Measurements from ENCODE around the gene SUPV3L1. TPM values are rescaled to one million over a fixed set of nuclear protein-coding genes. Genes with fewer than 3 reads are reported as not detected.
A peak's percentile ranks its signal among the peaks of the same experiment; 100 is the strongest.
"Not testable (repeated sequence)": the region's sequence is repeated elsewhere in the genome, so short reads cannot be mapped to it uniquely, and the experiment has no call there.

Gene SUPV3L1
- total RNA-seq (2014; rRNA removed; shearing (Covaris generic)) = 22.0 and 26.1 TPM in 2 replicates

DNA sequence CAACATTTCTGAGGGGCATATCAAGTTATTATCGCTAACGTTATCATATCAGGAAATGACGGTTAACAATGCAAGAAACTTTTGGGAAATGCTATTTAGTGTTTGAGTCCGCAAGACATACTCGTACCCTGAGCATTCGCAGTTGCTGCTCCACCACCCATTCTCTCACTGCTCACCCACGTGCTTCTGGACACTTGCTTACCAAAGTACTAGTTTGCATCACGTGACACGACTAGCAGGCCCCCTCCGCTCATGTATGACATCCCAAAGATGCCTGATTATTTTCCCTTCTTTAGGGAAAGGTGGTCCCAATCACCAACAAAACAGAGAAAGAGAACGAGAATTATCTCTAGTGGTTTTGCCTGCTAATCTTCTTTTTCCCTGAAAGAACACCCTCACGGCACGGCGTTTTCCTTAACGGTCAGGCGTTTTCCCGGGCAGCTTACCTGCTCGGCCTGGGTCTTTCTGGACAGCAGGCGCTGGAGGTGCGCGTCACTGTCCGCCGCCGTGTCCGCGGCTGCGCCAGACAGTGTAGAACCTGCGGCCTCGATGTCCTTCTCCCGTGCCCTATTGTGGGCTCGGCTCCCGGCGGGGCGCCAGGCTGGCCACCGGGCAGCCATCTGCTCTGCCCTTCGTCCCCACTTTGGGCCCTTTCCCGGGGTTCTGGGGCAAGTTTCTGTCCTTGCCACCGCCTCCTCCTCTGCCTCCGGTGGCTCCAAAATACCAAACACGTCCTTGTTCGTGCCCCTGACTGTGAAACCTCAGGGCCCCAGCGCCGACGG lies at the start of gene SUPV3L1:
Gene SUPV3L1 (plus strand): TSS at position 492 of the 782 bp plus-strand sequence. CDS start 58 bp downstream, at position 550.
- Histone ChIP-seq H3K27ac (peak within 1 kb of the TSS; percentile 99), H3K4me3 (peak within 1 kb of the TSS; percentile 90), H3K9me3 (replicated peaks) (no peaks in the 10 kb centered on the region), H3K4me1 (replicated peaks) (peaks cover 12% of the 10 kb centered on the region), H3K36me3 (peaks cover 27% of the 10 kb centered on the region), H3K27me3 (replicated peaks) (no peaks in the 10 kb centered on the region)
- DNase-seq (ENCODE audit: low read depth in 1 of 2, low spot score in 2 of 2) = peak; percentile 96 to 99

GRCh38 chr10:69130251-69130650 lies 49.8 kb upstream of the SUPV3L1 start:
- H3K36me3 ChIP-seq = peaks cover 10% of the 10 kb centered on the region; the same call in 1 of the 2 replicates
- H3K27me3 ChIP-seq (replicated peaks) = no peaks in the 10 kb centered on the region
- H3K4me3 ChIP-seq = no peak overlapping the region
- H3K27ac ChIP-seq = no peak overlapping the region
- DNase-seq (ENCODE audit: low read depth in 1 of 2, low spot score in 2 of 2) = no peak
- no peaks in the 10 kb centered on the region for H3K9me3 ChIP-seq (replicated peaks)
- peaks cover 9% of the 10 kb centered on the region for H3K4me1 ChIP-seq (replicated peaks)

DNA sequence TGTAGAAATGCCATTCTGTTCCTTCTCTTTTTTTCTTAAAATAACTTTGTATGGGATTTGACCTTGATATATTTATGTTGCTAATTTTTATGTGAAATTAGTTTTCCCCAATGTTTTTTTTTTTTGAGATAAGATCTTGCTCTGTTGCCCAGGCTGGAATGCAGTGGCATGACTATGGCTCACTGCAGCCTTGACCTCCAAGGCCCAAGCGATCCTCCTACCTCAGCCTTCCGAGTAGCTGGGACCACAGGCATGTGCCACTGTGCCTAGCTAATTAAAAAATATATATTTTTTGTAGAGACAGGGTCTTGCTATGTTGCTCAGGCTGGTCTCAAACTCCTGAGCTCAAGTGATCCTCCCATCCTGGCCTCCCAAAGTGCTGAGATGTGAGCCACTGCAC lies 40.1 kb upstream of the SUPV3L1 start:
- no peaks in the 10 kb centered on the region for H3K27me3 ChIP-seq (replicated peaks)
- H3K27ac ChIP-seq = no peak overlapping the region
- no peak overlapping the region for H3K4me3 ChIP-seq
- H3K4me1 ChIP-seq (replicated peaks) = no peaks in the 10 kb centered on the region
- H3K9me3 ChIP-seq (replicated peaks) = no peaks in the 10 kb centered on the region
- H3K36me3 ChIP-seq = peaks cover 17% of the 10 kb centered on the region; the same call in 1 of the 2 replicates
- DNase-seq (ENCODE audit: low read depth in 1 of 2, low spot score in 2 of 2) = no peak

GRCh38 chr10:69141304-69141703 lies 38.7 kb upstream of the SUPV3L1 start:
- Histone ChIP-seq H3K9me3 (replicated peaks) (no peaks in the 10 kb centered on the region), H3K27ac (no peak overlapping the region), H3K27me3 (replicated peaks) (no peaks in the 10 kb centered on the region), H3K4me1 (replicated peaks) (no peaks in the 10 kb centered on the region), H3K36me3 (peaks cover 14% of the 10 kb centered on the region; the same call in 1 of the 2 replicates), H3K4me3 (no peak overlapping the region)
- no peak for DNase-seq (ENCODE audit: low read depth in 1 of 2, low spot score in 2 of 2)

- not testable (repeated sequence) for H3K4me1 ChIP-seq (replicated peaks); DNase-seq (ENCODE audit: low read depth in 1 of 2, low spot score in 2 of 2); H3K27me3 ChIP-seq (replicated peaks); H3K9me3 ChIP-seq (replicated peaks); H3K27ac ChIP-seq; H3K4me3 ChIP-seq
- H3K36me3 ChIP-seq = peaks cover 12% of the 10 kb centered on the region; the same call in 1 of the 2 replicates
Measured at GRCh38 chr10:69142074-69142473, 38.0 kb upstream of the SUPV3L1 start.

GRCh38 chr10:69142983-69143382 lies 37.1 kb upstream of the SUPV3L1 start:
- Histone ChIP-seq H3K4me1 (replicated peaks) (no peaks in the 10 kb centered on the region), H3K36me3 (peaks cover 6% of the 10 kb centered on the region; the same call in 1 of the 2 replicates), H3K27ac (no peak overlapping the region), H3K4me3 (no peak overlapping the region), H3K27me3 (replicated peaks) (no peaks in the 10 kb centered on the region), H3K9me3 (replicated peaks) (no peaks in the 10 kb centered on the region)
- DNase-seq (ENCODE audit: low read depth in 1 of 2, low spot score in 2 of 2) = no peak

- Histone ChIP-seq H3K27ac (no peak overlapping the region), H3K27me3 (replicated peaks) (no peaks in the 10 kb centered on the region), H3K4me3 (no peak overlapping the region), H3K9me3 (replicated peaks) (no peaks in the 10 kb centered on the region), H3K36me3 (0 out of 2 replicates have a peak, but pooled peaks cover 3% of the 10 kb centered on the region), H3K4me1 (replicated peaks) (no peaks in the 10 kb centered on the region)
- no peak for DNase-seq (ENCODE audit: low read depth in 1 of 2, low spot score in 2 of 2)
Measured at GRCh38 chr10:69145329-69145728, 34.7 kb upstream of the SUPV3L1 start.

DNA sequence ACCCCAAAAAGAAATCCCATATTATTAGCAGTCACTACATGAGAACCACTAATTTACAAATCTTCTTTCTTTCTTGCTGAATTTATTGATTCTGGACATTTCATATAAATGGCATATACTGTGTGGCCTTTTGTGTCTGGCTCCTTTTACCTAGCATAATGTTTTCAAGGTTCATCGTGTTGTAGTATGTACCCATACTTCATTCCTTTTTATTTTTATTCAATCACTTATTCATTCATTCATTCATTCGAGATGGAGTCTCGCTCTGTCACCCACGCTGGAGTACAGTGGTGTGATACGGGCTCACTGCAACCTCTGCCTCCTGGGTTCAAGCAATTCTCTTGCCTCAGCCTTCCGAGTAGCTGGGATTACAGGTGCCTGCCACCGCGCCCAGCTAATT lies 34.2 kb upstream of the SUPV3L1 start:
- H3K4me3 ChIP-seq = no peak overlapping the region
- DNase-seq (ENCODE audit: low read depth in 1 of 2, low spot score in 2 of 2) = no peak
- no peaks in the 10 kb centered on the region for H3K27me3 ChIP-seq (replicated peaks)
- 0 out of 2 replicates have a peak, but pooled peaks cover 3% of the 10 kb centered on the region for H3K36me3 ChIP-seq
- no peaks in the 10 kb centered on the region for H3K9me3 ChIP-seq (replicated peaks)
- no peak overlapping the region for H3K27ac ChIP-seq
- H3K4me1 ChIP-seq (replicated peaks) = no peaks in the 10 kb centered on the region

GRCh38 chr10:69146759-69147158 lies 33.3 kb upstream of the SUPV3L1 start:
- H3K9me3 ChIP-seq (replicated peaks) = no peaks in the 10 kb centered on the region

GRCh38 chr10:69151984-69152383 lies 28.1 kb upstream of the SUPV3L1 start:
- Histone ChIP-seq H3K27me3 (replicated peaks) (no peaks in the 10 kb centered on the region), H3K4me3 (no peak overlapping the region), H3K9me3 (replicated peaks) (0 out of 2 replicates have a peak, but pooled peaks cover 2% of the 10 kb centered on the region), H3K4me1 (replicated peaks) (no peaks in the 10 kb centered on the region), H3K27ac (no peak overlapping the region), H3K36me3 (peaks cover 3% of the 10 kb centered on the region)
- no peak for DNase-seq (ENCODE audit: low read depth in 1 of 2, low spot score in 2 of 2)

More at GRCh38 chr10:69146759-69147158, 33.3 kb upstream of the SUPV3L1 start:
- H3K27me3 ChIP-seq (replicated peaks) = no peaks in the 10 kb centered on the region
- DNase-seq (ENCODE audit: low read depth in 1 of 2, low spot score in 2 of 2) = no peak
- no peaks in the 10 kb centered on the region for H3K4me1 ChIP-seq (replicated peaks)
- H3K27ac ChIP-seq = no peak overlapping the region
- H3K36me3 ChIP-seq = 0 out of 2 replicates have a peak, but pooled peaks cover 3% of the 10 kb centered on the region
- no peak overlapping the region for H3K4me3 ChIP-seq

DNA sequence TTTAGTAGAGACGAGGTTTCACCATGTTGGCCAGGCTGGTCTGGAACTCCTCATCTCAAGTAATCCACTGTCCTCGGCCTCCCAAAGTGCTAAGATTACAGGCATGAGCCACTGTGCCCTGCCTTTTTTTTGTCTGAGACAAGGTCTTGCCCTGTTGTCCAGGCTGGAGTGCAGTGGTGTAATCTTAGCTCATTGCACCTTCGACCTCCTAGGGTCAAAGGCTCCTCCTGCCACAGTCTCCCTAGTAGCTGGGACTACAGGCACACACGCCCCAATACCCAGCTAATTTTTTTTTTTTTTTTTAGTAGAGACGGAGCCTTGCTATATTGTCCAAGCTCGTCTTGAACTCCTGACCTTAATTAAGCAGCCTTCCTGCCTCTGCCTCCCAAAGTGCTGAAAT lies 26.8 kb upstream of the SUPV3L1 start:
- Histone ChIP-seq H3K4me3 (no peak overlapping the region), H3K27ac (no peak overlapping the region), H3K27me3 (replicated peaks) (no peaks in the 10 kb centered on the region), H3K9me3 (replicated peaks) (0 out of 2 replicates have a peak, but pooled peaks cover 2% of the 10 kb centered on the region), H3K4me1 (replicated peaks) (no peaks in the 10 kb centered on the region), H3K36me3 (peaks cover 15% of the 10 kb centered on the region)
- DNase-seq (ENCODE audit: low read depth in 1 of 2, low spot score in 2 of 2) = no peak

GRCh38 chr10:69160809-69161241 lies 19.2 kb upstream of the SUPV3L1 start:
- no peak overlapping the region for H3K4me3 ChIP-seq
- H3K27ac ChIP-seq = no peak overlapping the region
- peak in 1 of 2 experiments; percentile 11 for DNase-seq (ENCODE audit: low read depth in 1 of 2, low spot score in 2 of 2)
- H3K4me1 ChIP-seq (replicated peaks) = peaks cover 8% of the 10 kb centered on the region
- H3K27me3 ChIP-seq (replicated peaks) = no peaks in the 10 kb centered on the region
- 0 out of 2 replicates have a peak, but pooled peaks cover 2% of the 10 kb centered on the region for H3K9me3 ChIP-seq (replicated peaks)
- H3K36me3 ChIP-seq = peaks cover 43% of the 10 kb centered on the region

DNA sequence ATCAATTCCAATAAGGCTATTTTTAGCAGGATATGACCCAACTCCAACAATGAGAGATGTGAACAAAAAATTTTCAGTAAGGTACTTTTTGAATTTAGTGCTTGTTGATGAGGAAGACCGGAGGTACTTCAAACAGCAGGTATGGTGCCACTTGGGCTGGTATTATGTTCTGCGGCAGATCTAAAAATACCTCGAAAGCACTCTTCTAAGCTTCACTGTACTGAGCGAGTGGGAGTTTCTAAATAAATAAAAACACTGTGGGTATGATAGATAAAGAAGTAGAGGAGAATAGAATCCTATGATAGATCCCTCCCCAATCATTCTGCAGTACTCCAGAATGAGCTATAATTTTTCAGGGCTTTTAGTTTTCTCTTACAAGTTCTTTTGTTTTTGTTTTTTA lies 11.5 kb upstream of the SUPV3L1 start:
- no peaks in the 10 kb centered on the region for H3K9me3 ChIP-seq (replicated peaks)
- H3K27ac ChIP-seq = no peak overlapping the region
- H3K4me1 ChIP-seq (replicated peaks) = no peaks in the 10 kb centered on the region
- H3K27me3 ChIP-seq (replicated peaks) = no peaks in the 10 kb centered on the region
- DNase-seq (ENCODE audit: low read depth in 1 of 2, low spot score in 2 of 2) = no peak
- peaks cover 34% of the 10 kb centered on the region for H3K36me3 ChIP-seq
- no peak overlapping the region for H3K4me3 ChIP-seq

DNA sequence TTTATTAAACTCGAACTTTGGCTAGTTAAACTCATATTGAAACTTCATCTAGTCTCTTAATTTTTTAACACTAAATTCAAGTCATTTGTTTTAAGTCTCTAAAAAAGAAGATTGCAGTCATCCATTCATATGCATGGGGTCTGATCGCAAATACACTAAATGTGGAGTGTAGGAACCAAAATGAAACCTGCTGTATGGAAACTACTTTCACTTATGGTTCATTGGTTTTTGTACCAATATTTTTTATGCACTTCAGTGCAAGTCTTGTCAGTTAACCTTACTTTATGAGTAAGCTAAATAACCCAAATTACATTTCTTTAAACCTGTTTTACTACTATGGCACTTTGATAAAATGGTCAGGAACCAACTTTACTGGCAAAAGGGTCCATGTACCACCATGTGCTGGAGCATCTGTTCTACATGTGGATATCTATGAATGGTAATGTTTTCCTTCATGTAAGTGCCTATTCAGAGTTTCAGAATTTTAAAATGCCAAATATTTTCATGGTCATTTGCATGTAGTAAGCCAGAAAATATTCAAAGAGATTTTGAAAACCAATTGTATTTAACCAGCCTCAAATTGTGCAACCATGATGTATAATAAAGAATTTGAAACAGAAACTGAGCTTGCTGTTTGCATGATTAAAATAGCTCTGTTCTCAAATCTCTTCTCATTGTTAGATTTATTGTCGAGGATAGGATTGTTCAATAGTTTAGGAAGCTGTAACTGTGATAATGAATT lies 7.6 kb upstream of the SUPV3L1 start:
- H3K9me3 ChIP-seq (replicated peaks) = no peaks in the 10 kb centered on the region
- no peak overlapping the region for H3K4me3 ChIP-seq
- H3K27me3 ChIP-seq (replicated peaks) = no peaks in the 10 kb centered on the region
- H3K36me3 ChIP-seq = peaks cover 23% of the 10 kb centered on the region
- no peaks in the 10 kb centered on the region for H3K4me1 ChIP-seq (replicated peaks)
- no peak overlapping the region for H3K27ac ChIP-seq
- DNase-seq (ENCODE audit: low read depth in 1 of 2, low spot score in 2 of 2) = no peak
